Activated naive CD4-positive, alpha-beta T cell treated with anti-CD3 and anti-CD28 coated beads, Interleukin-2, amount 50 U/mL, for 24 hours (primary cell): ENCODE measurements around the gene IGFBP6.

ENCODE experiments used
- H3K27ac Mint-ChIP-seq: one replicate; pipeline ENCODE4 v1.8.0; 2021; ENCODE audit warnings: mild to moderate bottlenecking, mixed read lengths
- H3K27me3 Mint-ChIP-seq: one replicate; pipeline ENCODE4 v1.8.0; 2021; ENCODE audit warnings: mixed read lengths
- H3K36me3 Mint-ChIP-seq: one replicate; pipeline ENCODE4 v1.8.0; 2021; ENCODE audit warnings: mixed read lengths
- H3K4me1 Mint-ChIP-seq: one replicate; pipeline ENCODE4 v1.8.0; 2021; ENCODE audit warnings: mixed read lengths
- H3K4me3 Mint-ChIP-seq: one replicate; pipeline ENCODE4 v1.8.0; 2021; ENCODE audit warnings: mild to moderate bottlenecking, mixed read lengths
- H3K9me3 Mint-ChIP-seq: one replicate; pipeline ENCODE4 v1.8.0; 2021; ENCODE audit warnings: mixed read lengths

IGFBP6 gene

DNA sequence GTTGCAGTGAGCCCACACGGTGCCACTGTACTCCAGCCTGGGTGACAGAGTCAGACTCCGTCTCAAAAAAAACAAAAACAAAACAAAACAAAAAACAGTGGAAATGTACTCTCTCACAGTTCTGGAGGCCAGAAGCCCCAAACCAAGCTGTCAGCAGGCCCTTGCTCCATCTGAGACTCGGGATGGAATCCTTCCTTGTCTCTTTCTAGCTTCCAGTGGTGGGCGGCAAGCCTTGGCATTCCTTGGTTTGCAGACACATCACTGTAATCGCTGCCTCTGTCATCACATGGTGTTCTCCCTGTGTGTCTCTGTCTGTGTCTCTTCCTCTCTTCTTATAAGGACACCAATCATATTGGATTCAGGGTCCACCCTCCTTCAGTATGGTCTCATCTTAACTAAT is 41.2 kb upstream of the IGFBP6 start:
- no peak overlapping the region for H3K27ac Mint-ChIP-seq
- peaks cover 10% of the 10 kb centered on the region for H3K4me1 Mint-ChIP-seq
- no peak overlapping the region for H3K4me3 Mint-ChIP-seq
- no peaks in the 10 kb centered on the region for H3K9me3 Mint-ChIP-seq
- H3K36me3 Mint-ChIP-seq: no peaks in the 10 kb centered on the region
- no peaks in the 10 kb centered on the region for H3K27me3 Mint-ChIP-seq

DNA sequence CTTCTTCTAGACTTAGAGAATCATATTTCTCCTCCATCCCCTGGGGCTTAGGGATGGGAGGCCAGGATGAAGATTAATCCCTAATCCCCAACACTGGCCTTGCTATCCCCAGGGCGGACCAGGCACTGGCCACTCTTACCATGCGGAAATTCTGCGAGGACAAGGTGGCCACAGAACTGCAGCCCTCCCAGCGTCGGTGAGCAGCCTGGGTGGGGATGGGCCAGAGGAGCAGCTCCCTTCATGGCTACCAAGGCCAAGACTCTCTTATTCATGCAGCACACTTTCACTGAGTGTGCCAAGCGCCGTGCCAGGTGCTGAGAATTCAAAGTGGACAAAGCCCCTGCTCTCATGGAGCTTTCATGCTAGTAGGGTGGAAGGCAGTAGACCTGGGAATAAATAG is 40.6 kb upstream of the IGFBP6 start:
- H3K36me3 Mint-ChIP-seq: no peaks in the 10 kb centered on the region
- H3K4me3 Mint-ChIP-seq: no peak overlapping the region
- no peaks in the 10 kb centered on the region for H3K27me3 Mint-ChIP-seq
- H3K4me1 Mint-ChIP-seq: peaks cover 10% of the 10 kb centered on the region
- no peak overlapping the region for H3K27ac Mint-ChIP-seq
- H3K9me3 Mint-ChIP-seq: no peaks in the 10 kb centered on the region

GRCh38 chr12:53057816-53058500 is 39.5 kb upstream of the IGFBP6 start:
- H3K4me3 Mint-ChIP-seq: no peak overlapping the region
- no peak overlapping the region for H3K27ac Mint-ChIP-seq
- H3K27me3 Mint-ChIP-seq: no peaks in the 10 kb centered on the region
- H3K4me1 Mint-ChIP-seq: peaks cover 10% of the 10 kb centered on the region
- no peaks in the 10 kb centered on the region for H3K36me3 Mint-ChIP-seq
- no peaks in the 10 kb centered on the region for H3K9me3 Mint-ChIP-seq

GRCh38 chr12:53058674-53059433 is 38.6 kb upstream of the IGFBP6 start:
- H3K27ac Mint-ChIP-seq: no peak overlapping the region
- H3K27me3 Mint-ChIP-seq: no peaks in the 10 kb centered on the region
- H3K9me3 Mint-ChIP-seq: no peaks in the 10 kb centered on the region
- peaks cover 7% of the 10 kb centered on the region for H3K4me1 Mint-ChIP-seq
- H3K36me3 Mint-ChIP-seq: no peaks in the 10 kb centered on the region
- H3K4me3 Mint-ChIP-seq: no peak overlapping the region

DNA sequence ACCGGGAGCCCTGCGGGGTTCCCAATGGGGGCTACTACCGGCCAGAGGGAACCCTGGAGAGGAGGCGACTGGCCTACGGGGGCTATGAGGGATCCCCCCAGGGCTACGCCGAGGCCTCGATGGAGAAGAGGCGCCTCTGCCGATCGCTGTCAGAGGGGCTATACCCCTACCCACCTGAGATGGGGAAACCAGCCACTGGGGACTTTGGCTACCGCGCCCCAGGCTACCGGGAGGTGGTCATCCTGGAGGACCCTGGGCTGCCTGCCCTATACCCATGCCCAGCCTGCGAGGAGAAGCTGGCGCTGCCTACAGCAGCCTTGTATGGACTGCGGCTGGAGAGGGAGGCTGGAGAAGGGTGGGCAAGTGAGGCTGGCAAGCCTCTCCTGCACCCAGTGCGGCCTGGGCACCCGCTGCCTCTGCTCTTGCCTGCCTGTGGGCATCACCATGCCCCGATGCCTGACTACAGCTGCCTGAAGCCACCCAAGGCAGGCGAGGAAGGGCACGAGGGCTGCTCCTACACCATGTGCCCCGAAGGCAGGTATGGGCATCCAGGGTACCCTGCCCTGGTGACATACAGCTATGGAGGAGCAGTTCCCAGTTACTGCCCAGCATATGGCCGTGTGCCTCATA is 37.9 kb upstream of the IGFBP6 start:
- Mint-ChIP-seq H3K4me3 (no peak overlapping the region), H3K36me3 (peaks cover under 1% of the 10 kb centered on the region), H3K9me3 (no peaks in the 10 kb centered on the region), H3K4me1 (peaks cover 3% of the 10 kb centered on the region), H3K27me3 (no peaks in the 10 kb centered on the region), H3K27ac (no peak overlapping the region)

GRCh38 chr12:53060064-53060720 is 37.3 kb upstream of the IGFBP6 start:
- Mint-ChIP-seq H3K4me3 (no peak overlapping the region), H3K27ac (no peak overlapping the region), H3K9me3 (no peaks in the 10 kb centered on the region), H3K27me3 (no peaks in the 10 kb centered on the region), H3K36me3 (peaks cover 4% of the 10 kb centered on the region), H3K4me1 (peaks cover 3% of the 10 kb centered on the region)

DNA sequence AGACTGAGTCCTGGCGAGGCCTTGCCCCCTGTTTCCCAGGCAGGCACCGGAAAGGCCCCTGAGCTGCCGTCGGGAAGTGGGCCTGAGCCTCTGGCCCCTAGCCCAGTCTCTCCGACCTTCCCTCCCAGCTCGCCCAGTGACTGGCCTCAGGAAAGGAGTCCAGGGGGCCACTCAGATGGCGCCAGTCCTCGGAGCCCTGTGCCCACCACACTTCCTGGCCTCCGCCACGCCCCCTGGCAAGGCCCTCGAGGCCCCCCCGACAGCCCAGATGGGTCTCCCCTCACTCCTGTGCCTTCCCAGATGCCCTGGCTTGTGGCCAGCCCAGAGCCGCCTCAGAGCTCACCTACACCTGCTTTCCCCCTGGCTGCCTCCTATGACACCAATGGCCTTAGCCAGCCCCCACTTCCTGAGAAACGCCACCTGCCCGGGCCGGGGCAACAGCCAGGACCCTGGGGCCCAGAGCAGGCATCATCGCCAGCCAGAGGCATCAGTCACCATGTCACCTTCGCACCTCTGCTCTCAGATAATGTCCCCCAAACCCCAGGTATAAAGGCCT is 36.7 kb upstream of the IGFBP6 start:
- no peak overlapping the region for H3K27ac Mint-ChIP-seq
- H3K27me3 Mint-ChIP-seq: no peaks in the 10 kb centered on the region
- H3K9me3 Mint-ChIP-seq: no peaks in the 10 kb centered on the region
- peaks cover 4% of the 10 kb centered on the region for H3K36me3 Mint-ChIP-seq
- H3K4me1 Mint-ChIP-seq: no peaks in the 10 kb centered on the region
- H3K4me3 Mint-ChIP-seq: no peak overlapping the region

DNA sequence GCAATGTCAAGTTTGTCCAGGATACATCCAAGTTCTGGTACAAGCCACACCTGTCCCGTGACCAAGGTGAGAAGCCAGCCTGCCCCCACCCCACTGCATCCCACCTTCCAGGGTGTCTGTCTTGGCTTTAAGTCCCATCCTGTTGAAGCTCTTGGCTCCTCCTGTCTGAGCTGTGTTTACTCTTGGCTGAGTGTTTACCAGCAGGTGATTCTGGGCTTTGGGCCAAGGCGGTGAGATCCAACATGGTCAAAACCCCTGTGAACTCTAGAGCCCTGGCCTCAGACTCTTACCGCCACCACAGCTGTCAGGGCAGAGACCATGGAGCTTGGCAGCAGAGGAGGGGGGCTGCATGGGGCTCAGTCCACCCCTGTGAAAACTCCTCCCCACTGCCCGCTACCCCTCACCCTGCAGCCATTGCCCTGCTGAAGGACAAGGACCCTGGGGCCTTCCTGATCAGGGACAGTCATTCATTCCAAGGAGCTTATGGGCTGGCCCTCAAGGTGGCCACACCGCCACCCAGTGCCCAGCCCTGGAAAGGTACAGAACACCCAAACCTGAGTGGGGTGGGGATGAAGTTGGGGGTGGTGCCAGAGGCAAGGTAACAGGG is 36.0 kb upstream of the IGFBP6 start:
- Mint-ChIP-seq H3K9me3 (no peaks in the 10 kb centered on the region), H3K36me3 (peaks cover 7% of the 10 kb centered on the region), H3K4me1 (peaks cover 5% of the 10 kb centered on the region), H3K27ac (no peak overlapping the region), H3K27me3 (no peaks in the 10 kb centered on the region), H3K4me3 (no peak overlapping the region)

GRCh38 chr12:53062011-53062961 is 35.2 kb upstream of the IGFBP6 start:
- Mint-ChIP-seq H3K27ac (no peak overlapping the region), H3K4me1 (peaks cover 5% of the 10 kb centered on the region), H3K9me3 (no peaks in the 10 kb centered on the region), H3K36me3 (peaks cover 7% of the 10 kb centered on the region), H3K4me3 (no peak overlapping the region), H3K27me3 (no peaks in the 10 kb centered on the region)

DNA sequence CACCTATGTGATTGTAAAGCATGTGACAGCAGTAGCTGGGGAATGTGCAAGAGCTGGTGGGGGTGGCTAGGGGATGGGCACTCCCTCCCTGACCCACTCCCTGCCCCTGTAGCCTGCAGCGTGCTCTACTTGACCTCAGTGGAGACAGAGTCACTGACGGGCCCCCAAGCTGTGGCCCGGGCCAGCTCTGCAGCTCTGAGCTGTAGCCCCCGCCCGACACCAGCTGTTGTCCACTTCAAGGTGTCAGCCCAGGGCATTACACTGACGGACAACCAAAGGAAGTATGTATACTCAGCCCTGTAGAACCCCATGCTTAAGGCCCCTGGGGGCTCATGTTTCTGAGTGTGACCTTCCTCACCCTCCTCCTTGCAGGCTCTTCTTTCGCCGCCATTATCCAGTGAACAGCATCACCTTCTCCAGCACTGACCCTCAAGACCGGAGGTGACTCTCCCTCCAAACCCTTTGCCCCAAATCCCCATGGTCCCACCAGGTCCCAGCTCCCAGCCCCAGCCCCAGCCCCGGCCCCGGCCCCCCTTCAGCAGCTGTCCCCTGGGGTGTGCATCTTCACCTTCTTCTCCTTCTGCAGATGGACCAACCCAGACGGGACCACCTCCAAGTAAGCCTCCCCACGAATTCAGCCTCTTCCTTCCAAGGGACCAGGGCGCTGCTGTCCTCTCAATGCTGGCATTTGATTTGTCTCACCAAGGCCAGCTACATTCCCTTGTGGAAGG is 34.3 kb upstream of the IGFBP6 start:
- Mint-ChIP-seq H3K27me3 (no peaks in the 10 kb centered on the region), H3K4me3 (no peak overlapping the region), H3K27ac (no peak overlapping the region), H3K4me1 (peaks cover 5% of the 10 kb centered on the region), H3K36me3 (peaks cover 7% of the 10 kb centered on the region), H3K9me3 (no peaks in the 10 kb centered on the region)

- Mint-ChIP-seq H3K9me3 (no peaks in the 10 kb centered on the region), H3K36me3 (peaks cover 7% of the 10 kb centered on the region), H3K4me1 (peaks cover 5% of the 10 kb centered on the region), H3K27me3 (no peaks in the 10 kb centered on the region), H3K27ac (no peak overlapping the region), H3K4me3 (no peak overlapping the region)
Observed at GRCh38 chr12:53063708-53064612, 33.5 kb upstream of the IGFBP6 start.

DNA sequence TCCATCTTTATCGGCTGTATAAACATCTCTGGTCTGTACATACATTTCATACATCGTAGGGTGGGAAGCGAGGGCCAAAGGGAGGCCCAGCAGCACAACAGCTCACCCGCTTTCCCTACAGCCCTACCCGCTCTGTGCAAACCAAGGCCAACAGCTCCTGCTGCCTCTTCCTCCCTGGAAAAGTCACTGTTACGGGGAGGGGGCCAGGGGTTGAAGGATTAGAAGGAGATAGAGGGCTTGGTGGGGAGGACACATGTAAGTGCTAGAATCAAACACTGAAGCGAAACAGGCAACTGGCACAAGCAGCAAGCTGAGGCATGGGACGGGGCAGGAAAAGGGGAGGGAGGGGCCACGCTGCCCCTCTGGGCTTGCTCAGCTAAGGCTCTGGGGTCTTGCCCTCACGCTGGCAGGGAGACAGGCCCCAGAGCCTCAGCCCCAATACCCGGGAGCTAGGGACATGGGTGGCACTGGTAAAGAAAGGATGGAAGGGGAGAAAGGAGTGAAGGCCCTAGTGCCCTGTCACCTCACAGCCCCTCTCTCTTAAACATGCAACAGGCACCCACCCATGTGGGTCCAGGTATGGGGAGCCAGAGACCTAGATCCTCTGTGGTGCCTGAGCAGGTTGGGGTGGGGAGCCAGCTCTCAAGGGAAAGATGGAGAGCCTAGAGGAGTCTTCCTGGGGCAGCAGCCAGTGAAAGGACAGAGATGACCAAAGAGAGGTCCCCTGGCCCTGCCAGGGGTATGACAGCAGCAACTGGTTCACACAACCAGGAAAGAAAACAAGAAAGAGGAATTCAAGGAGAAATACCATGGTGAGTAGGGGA is 32.6 kb upstream of the IGFBP6 start:
- peaks cover 7% of the 10 kb centered on the region for H3K36me3 Mint-ChIP-seq
- no peaks in the 10 kb centered on the region for H3K9me3 Mint-ChIP-seq
- H3K4me1 Mint-ChIP-seq: peaks cover 5% of the 10 kb centered on the region
- no peak overlapping the region for H3K4me3 Mint-ChIP-seq
- no peak overlapping the region for H3K27ac Mint-ChIP-seq
- no peaks in the 10 kb centered on the region for H3K27me3 Mint-ChIP-seq
